Neural cell (in vitro differentiated cells): ENCODE measurements around the gene PDK1. TPM values are rescaled to one million over a fixed set of nuclear protein-coding genes. Genes with fewer than 3 reads are reported as not detected.

Experiments
- H2AFZ ChIP-seq: fragments of 200-600, 300-800 bp; sonication (generic), shearing (Covaris generic); 2 replicates; pipeline ENCODE4 v1.6.0; 2014; ENCODE audit warnings: low read depth, mild to moderate bottlenecking, antibody characterized with exemption, low read length, moderate library complexity
- H3F3A ChIP-seq: fragments of 200-600 bp; shearing (Covaris generic); 2 replicates; pipeline ENCODE4 v1.6.1; 2016; ENCODE audit warnings: mild to moderate bottlenecking, moderate library complexity, mixed read lengths, antibody characterized with exemption, low read length; ENCODE audit not compliant: insufficient read depth, poor library complexity, severe bottlenecking
- H3K27ac ChIP-seq: fragments of 200-600, 300-800 bp; sonication (generic), shearing (Covaris generic); 2 replicates; pipeline ENCODE4 v1.5.1; 2014; ENCODE audit warnings: mild to moderate bottlenecking, low read length, moderate library complexity
- H3K27me3 ChIP-seq: fragments of 300-800, 200-600 bp; sonication (generic), shearing (Covaris generic); 2 replicates; pipeline ENCODE4 v1.6.0; 2014; ENCODE audit warnings: mild to moderate bottlenecking, low read depth, low read length, moderate library complexity; ENCODE audit not compliant: insufficient read depth
- H3K36me3 ChIP-seq: fragments of 300-800, 200-600 bp; sonication (generic), shearing (Covaris generic); 2 replicates; pipeline ENCODE4 v1.5.1; 2014; ENCODE audit warnings: mild to moderate bottlenecking, antibody characterized with exemption, low read length, moderate library complexity; ENCODE audit not compliant: insufficient read depth
- H3K4me2 ChIP-seq: fragments of 300-800, 200-600 bp; sonication (generic), shearing (Covaris generic); 2 replicates; pipeline ENCODE4 v1.6.0; 2014; ENCODE audit warnings: mild to moderate bottlenecking, low read length
- H3K4me3 ChIP-seq: fragments of 300-800, 200-600 bp; sonication (generic), shearing (Covaris generic); 2 replicates; pipeline ENCODE4 v1.5.1; 2014; ENCODE audit warnings: mild to moderate bottlenecking, low read length, moderate library complexity
- H3K79me2 ChIP-seq: fragments of 200-600 bp; shearing (Covaris generic); replicated peaks from 2 replicates; pipeline ENCODE4 v1.6.0; 2014; ENCODE audit warnings: mild to moderate bottlenecking, low read length, moderate library complexity; ENCODE audit not compliant: insufficient read depth
- H3K9ac ChIP-seq: fragments of 300-800, 200-600 bp; sonication (generic), shearing (Covaris generic); 2 replicates; pipeline ENCODE4 v1.6.1; 2016; ENCODE audit warnings: mild to moderate bottlenecking, low read length, mixed read lengths
- H3K9me2 ChIP-seq: fragments of 200-600 bp; shearing (Covaris generic); 2 replicates; pipeline ENCODE4 v1.6.1; 2016; ENCODE audit warnings: mild to moderate bottlenecking, low read length, mixed read lengths; ENCODE audit not compliant: insufficient read depth
- H3K9me3 ChIP-seq: fragments of 200-600, 300-800 bp; sonication (generic), shearing (Covaris generic); 2 replicates; pipeline ENCODE4 v1.6.1; 2016; ENCODE audit warnings: mild to moderate bottlenecking, mixed run types, low read length, moderate library complexity, mixed read lengths
- H4K20me1 ChIP-seq: fragments of 200-600 bp; shearing (Covaris generic); 2 replicates; pipeline ENCODE4 v1.6.1; 2016; ENCODE audit warnings: mild to moderate bottlenecking, mixed run types; ENCODE audit not compliant: insufficient read depth
- CTCF ChIP-seq: fragments of 450-650 bp; IDR thresholded peaks from 2 replicates; pipeline ENCODE4 v1.5.1; 2014; ENCODE audit warnings: antibody characterized with exemption, mild to moderate bottlenecking, moderate library complexity; ENCODE audit not compliant: poor library complexity, severe bottlenecking
- EP300 ChIP-seq: fragments of 450-650 bp; conservative IDR thresholded peaks from 2 replicates; pipeline ENCODE4 v1.6.1; 2014; ENCODE audit warnings: antibody characterized with exemption, mild to moderate bottlenecking, moderate library complexity; ENCODE audit not compliant: poor library complexity, severe bottlenecking
- EZH2 ChIP-seq: fragments of 200-600, 300-800 bp; shearing (Covaris generic), sonication (generic); IDR thresholded peaks from 2 replicates; pipeline ENCODE4 v1.6.1; 2014; ENCODE audit warnings: antibody characterized with exemption, low read length, borderline replicate concordance, mild to moderate bottlenecking; ENCODE audit not compliant: insufficient read depth, poor library complexity, severe bottlenecking
- MXI1 ChIP-seq: fragments of 450-650 bp; conservative IDR thresholded peaks from 2 replicates; pipeline ENCODE4 v1.6.1; 2014; ENCODE audit warnings: antibody characterized with exemption, mild to moderate bottlenecking; ENCODE audit not compliant: poor library complexity, severe bottlenecking
- POLR2AphosphoS5 ChIP-seq: IDR thresholded peaks from 2 replicates; pipeline ENCODE4 v1.6.1; 2012
- RAD21 ChIP-seq: fragments of 450-650 bp; conservative IDR thresholded peaks from 2 replicates; pipeline ENCODE4 v1.6.1; 2014; ENCODE audit warnings: antibody characterized with exemption, mild to moderate bottlenecking, moderate library complexity
- SMC3 ChIP-seq: fragments of 450-650 bp; conservative IDR thresholded peaks from 2 replicates; pipeline ENCODE4 v1.6.1; 2014; ENCODE audit warnings: antibody characterized with exemption, mild to moderate bottlenecking, moderate library complexity; ENCODE audit not compliant: poor library complexity
- TAF1 ChIP-seq: IDR thresholded peaks from 2 replicates; pipeline ENCODE4 v1.6.1; 2012; ENCODE audit warnings: low read depth
- polyA plus RNA-seq: library from polyadenylated mRNA; depleted of rRNA; stranded (reverse); fragments of >200 nt; gene quantifications from 2 replicates; pipeline ENCODE4 v1.2.3, GENCODE V29; 2014
- TF ChIP-seq, protein P1 (sequence below): IDR thresholded peaks from 2 replicates; pipeline ENCODE4 v1.6.1; 2012; ENCODE audit warnings: borderline replicate concordance

The PDK1 gene
- polyA plus RNA-seq, 1 donor from 2014 or later, result 10.8 TPM

GRCh38 chr2:172540421-172540820 is 15.5 kb upstream of the PDK1 start:
- H3K4me2 ChIP-seq, result no peak overlapping the region
- no peaks in the 10 kb centered on the region for H4K20me1 ChIP-seq
- H3K9me2 ChIP-seq, result no peaks in the 10 kb centered on the region
- no peaks in the 10 kb centered on the region for H3K79me2 ChIP-seq
- H3K4me3 ChIP-seq, result no peak overlapping the region
- TF ChIP-seq EP300 (no peak), MXI1 (no peak), SMC3 (no peak), EZH2 (no peak), POLR2AphosphoS5 (no peak), RAD21 (no peak), CTCF (no peak), TAF1 (no peak)
- TF ChIP-seq, protein P1, sequence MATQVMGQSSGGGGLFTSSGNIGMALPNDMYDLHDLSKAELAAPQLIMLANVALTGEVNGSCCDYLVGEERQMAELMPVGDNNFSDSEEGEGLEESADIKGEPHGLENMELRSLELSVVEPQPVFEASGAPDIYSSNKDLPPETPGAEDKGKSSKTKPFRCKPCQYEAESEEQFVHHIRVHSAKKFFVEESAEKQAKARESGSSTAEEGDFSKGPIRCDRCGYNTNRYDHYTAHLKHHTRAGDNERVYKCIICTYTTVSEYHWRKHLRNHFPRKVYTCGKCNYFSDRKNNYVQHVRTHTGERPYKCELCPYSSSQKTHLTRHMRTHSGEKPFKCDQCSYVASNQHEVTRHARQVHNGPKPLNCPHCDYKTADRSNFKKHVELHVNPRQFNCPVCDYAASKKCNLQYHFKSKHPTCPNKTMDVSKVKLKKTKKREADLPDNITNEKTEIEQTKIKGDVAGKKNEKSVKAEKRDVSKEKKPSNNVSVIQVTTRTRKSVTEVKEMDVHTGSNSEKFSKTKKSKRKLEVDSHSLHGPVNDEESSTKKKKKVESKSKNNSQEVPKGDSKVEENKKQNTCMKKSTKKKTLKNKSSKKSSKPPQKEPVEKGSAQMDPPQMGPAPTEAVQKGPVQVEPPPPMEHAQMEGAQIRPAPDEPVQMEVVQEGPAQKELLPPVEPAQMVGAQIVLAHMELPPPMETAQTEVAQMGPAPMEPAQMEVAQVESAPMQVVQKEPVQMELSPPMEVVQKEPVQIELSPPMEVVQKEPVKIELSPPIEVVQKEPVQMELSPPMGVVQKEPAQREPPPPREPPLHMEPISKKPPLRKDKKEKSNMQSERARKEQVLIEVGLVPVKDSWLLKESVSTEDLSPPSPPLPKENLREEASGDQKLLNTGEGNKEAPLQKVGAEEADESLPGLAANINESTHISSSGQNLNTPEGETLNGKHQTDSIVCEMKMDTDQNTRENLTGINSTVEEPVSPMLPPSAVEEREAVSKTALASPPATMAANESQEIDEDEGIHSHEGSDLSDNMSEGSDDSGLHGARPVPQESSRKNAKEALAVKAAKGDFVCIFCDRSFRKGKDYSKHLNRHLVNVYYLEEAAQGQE, result no peak
- H2AFZ ChIP-seq, result no peak overlapping the region
- no peaks in the 10 kb centered on the region for H3K9me3 ChIP-seq
- H3K9ac ChIP-seq, result no peak overlapping the region
- H3K27ac ChIP-seq, result no peak overlapping the region
- H3K36me3 ChIP-seq, result no peaks in the 10 kb centered on the region
- no peaks in the 10 kb centered on the region for H3K27me3 ChIP-seq
- H3F3A ChIP-seq, result no peaks in the 10 kb centered on the region

- no peaks in the 10 kb centered on the region for H3K9me3 ChIP-seq
Measured at GRCh38 chr2:172545408-172546075, 10.3 kb upstream of the PDK1 start.

More at GRCh38 chr2:172545408-172546075, 10.3 kb upstream of the PDK1 start:
- Histone ChIP-seq H3K9me2 (no peaks in the 10 kb centered on the region), H3K27ac (no peak overlapping the region), H3K9ac (no peak overlapping the region), H4K20me1 (no peaks in the 10 kb centered on the region), H3K79me2 (no peaks in the 10 kb centered on the region), H2AFZ (no peak overlapping the region), H3K4me3 (no peak overlapping the region), H3K36me3 (no peaks in the 10 kb centered on the region), H3F3A (no peaks in the 10 kb centered on the region), H3K27me3 (no peaks in the 10 kb centered on the region), H3K4me2 (no peak overlapping the region)
- no peak for TF ChIP-seq POLR2AphosphoS5
- TF ChIP-seq EZH2, result no peak
- TF ChIP-seq, protein P1, result no peak
- no peak for TF ChIP-seq EP300
